Measurements from ENCODE around the gene GPRC5A. TPM values are rescaled to one million over a fixed set of nuclear protein-coding genes. Genes with fewer than 3 reads are reported as not detected.

GPRC5A gene
- total and polyA plus RNA-seq, 2 of the 8 experiments (the other 6 are each of a cell fraction or from before 2014, with no cell fraction given), result 1.0 to 1.4 TPM

DNA sequence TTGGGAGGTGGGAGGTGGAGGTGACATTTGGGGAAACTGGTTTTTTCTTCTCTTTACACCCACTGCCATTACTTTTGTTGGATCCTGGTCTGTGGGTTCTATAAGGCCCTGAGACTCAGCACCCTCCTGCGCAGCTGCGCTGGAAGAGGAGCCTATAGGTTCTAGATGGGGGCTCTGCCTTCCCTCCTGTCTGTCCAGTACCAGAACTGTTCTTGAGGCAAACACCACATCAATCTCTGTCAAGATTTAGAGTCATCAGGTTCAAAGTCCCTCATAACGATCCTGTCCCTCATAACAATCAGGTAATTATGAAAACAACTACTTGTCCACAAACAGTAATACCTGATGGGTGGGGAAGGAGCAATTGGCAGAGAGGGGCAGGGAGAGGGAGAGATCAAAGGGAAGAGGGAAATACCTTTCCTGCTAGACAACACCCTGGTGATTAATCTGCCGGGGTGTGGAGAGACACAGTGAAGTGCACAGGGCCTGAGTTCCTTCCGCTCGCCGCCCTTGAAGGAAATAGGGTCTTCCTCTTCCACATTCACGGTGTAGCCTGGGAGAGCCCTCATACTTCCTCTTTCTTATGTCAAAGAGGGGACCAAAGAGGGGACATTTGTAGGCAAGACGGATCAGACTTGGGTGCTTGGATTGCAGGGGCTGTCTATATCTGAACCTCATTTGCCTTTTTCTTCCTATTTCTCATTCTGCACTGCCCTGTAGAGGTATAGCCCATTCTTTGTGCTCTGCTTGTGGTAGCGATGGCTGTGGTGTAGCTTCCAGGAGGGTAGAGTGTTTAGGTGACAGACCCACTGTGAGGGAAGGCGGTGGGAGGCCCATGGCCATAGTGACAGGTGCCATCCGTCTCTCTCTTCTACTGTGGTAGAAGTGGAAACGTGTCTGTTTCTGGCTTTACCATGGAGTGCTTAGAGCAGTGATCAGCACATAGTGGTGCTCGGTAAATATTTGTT, 12.6 kb downstream of the GPRC5A start (continued):
- no peak for TF ChIP-seq SIX5 (IDR thresholded peaks at IDR 0.05; ENCODE audit: low read depth, low read length)
- no peak for TF ChIP-seq SP4 (IDR thresholded peaks at IDR 0.05; ENCODE audit: low read length)
- TF ChIP-seq EGR1 (IDR thresholded peaks at IDR 0.05; ENCODE audit: borderline replicate concordance, low read depth, low read length), result no peak
- TF ChIP-seq SIRT6 (IDR thresholded peaks at IDR 0.05; ENCODE audit: low read length), result no peak
- TF ChIP-seq CHD2 (IDR thresholded peaks at IDR 0.05; ENCODE audit: low read length), result no peak
